ENCODE results near the gene CLINT1. TPM values are rescaled to one million over a fixed set of nuclear protein-coding genes. Genes with fewer than 3 reads are reported as not detected.

Gene CLINT1
- total and polyA plus RNA-seq, 12 donors, result 15.1 to 54.7 (median 50.7) TPM

DNA sequence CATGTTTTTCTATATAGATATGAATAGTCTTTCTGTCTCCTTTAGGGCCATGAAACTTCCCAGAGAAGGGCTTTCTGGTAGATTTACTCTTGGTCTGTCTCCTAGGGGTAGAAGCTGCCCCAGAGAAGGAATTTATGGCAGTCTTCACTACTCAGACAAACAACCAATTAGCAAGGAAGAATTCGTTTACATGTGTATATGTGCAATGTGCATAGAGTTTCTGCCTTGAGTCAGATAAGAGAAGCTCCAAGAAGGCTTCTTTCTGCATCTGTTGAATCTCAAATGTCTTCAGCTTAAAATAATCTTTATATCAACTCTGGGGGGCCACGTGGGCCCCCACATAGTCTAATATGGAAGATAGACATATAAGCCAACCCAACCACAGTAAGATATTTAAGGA is 7.6 kb upstream of the CLINT1 start:
- Histone ChIP-seq H3K36me3 (no peaks in the 10 kb centered on the region), H3K9me3 (no peaks in the 10 kb centered on the region), H3K27me3 (no peaks in the 10 kb centered on the region), H3K4me3 (no peak overlapping the region), H3K27ac (no peak overlapping the region), H3K4me1 (peaks cover 0 to 7% (median 0%) of the 10 kb centered on the region in 9 donors)
- WGBS, 2 donors, result 47 to 70% methylated on average over 2 of the region's 2 CpGs
- intact Hi-C loops (cut with DNase I), result loop anchor here in 1 of 10 donors (10.0 kb wide), 1 partner anchor 48 kb away; no protein-coding TSS in a partner anchor
- no peak for ATAC-seq
- no peak for TF ChIP-seq CTCF (IDR thresholded peaks at IDR 0.05)
- DNase-seq, result no peak

- no peak for TF ChIP-seq CTCF (IDR thresholded peaks at IDR 0.05)
- ATAC-seq (no peak), DNase-seq (no peak)
- 56 to 71% methylated on average over 4 of the region's 4 CpGs for WGBS, 2 donors
- intact Hi-C loops (cut with DNase I), result loop anchor here in 1 of 10 donors (10.0 kb wide), 1 partner anchor 49 kb away; no protein-coding TSS in a partner anchor
- no peaks in the 10 kb centered on the region for H3K9me3 ChIP-seq
- peaks cover 0 to 1% (median 0%) of the 10 kb centered on the region in 9 donors for H3K4me1 ChIP-seq
- H3K36me3 ChIP-seq, result no peaks in the 10 kb centered on the region
- H3K4me3 ChIP-seq, result no peak overlapping the region
- H3K27ac ChIP-seq, result no peak overlapping the region
- H3K27me3 ChIP-seq, result no peaks in the 10 kb centered on the region
Measured at GRCh38 chr5:157865781-157866180, 6.8 kb upstream of the CLINT1 start.

- Histone ChIP-seq H3K27ac (no peak overlapping the region), H3K9me3 (no peaks in the 10 kb centered on the region), H3K27me3 (no peaks in the 10 kb centered on the region), H3K36me3 (no peaks in the 10 kb centered on the region), H3K4me3 (no peak overlapping the region), H3K4me1 (peaks cover 0 to 6% (median 0%) of the 10 kb centered on the region in 9 donors)
- intact Hi-C loops (cut with DNase I), result loop anchor here in 1 of 10 donors (10.0 kb wide), 1 partner anchor 51 kb away; no protein-coding TSS in a partner anchor
- WGBS, 2 donors, result 64 to 72% methylated on average over 4 of the region's 4 CpGs
- no peak for DNase-seq
- no peak for TF ChIP-seq CTCF (IDR thresholded peaks at IDR 0.05)
- no peak for ATAC-seq
Measured at GRCh38 chr5:157864067-157864466, 5.1 kb upstream of the CLINT1 start.

DNA sequence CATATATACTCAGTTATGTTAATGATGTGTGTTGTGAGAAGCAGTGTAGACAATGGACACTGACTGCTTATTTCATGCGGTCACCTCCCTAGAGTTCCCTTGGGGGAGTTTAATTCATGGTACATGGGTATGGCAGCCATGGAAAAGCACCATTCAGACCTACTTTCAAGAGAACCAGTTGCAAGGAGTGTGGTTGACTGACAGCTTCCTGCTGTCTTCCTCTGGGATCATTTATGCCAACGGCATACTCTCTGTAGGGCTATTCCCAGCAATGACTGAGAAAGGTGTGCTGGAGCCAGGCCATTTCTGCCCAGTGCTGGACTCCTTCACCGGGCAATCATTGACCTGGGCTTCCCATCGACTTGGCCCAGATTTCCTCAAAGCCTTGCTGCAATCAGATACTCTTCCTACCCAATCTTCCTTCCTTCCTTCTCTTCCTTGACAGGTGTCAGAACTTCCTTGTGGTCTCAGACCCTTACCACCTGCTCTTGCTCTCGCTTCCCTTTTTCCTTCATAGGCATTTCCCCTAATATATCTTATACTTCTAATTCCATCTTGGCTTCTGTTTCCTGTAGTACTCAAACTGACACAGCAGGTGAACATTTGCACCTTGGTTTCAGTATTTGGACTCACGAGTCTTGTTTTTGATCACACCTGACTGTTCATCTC is 3.4 kb upstream of the CLINT1 start:
- ATAC-seq, result no peak
- TF ChIP-seq CTCF (IDR thresholded peaks at IDR 0.05), result no peak
- intact Hi-C loops (cut with DNase I), result loop anchor here in 1 of 10 donors (10.0 kb wide), 1 partner anchor 52 kb away; no protein-coding TSS in a partner anchor
- DNase-seq, result no peak
- H3K27ac ChIP-seq, result no peak overlapping the region
- no peak overlapping the region for H3K4me3 ChIP-seq
- no peaks in the 10 kb centered on the region for H3K9me3 ChIP-seq
- H3K36me3 ChIP-seq, result no peaks in the 10 kb centered on the region
- 78 to 82% methylated on average over 6 of the region's 6 CpGs for WGBS, 2 donors
- peaks cover 0 to 14% (median 8%) of the 10 kb centered on the region in 9 donors for H3K4me1 ChIP-seq
- no peaks in the 10 kb centered on the region for H3K27me3 ChIP-seq

Measured in heart right ventricle (tissue), 16 donors.